GM19238 (cell line): ENCODE results near the gene UNC119.
A peak's percentile ranks its signal among the peaks of the same experiment; 100 is the strongest.
"Not testable (repeated sequence)": the region's sequence is repeated elsewhere in the genome, so short reads cannot be mapped to it uniquely, and the experiment has no call there.

ENCODE experiments used
- DNase-seq: peaks from one replicate; pipeline ENCODE4 v3.0.0; 2011; ENCODE audit warnings: low spot score; ENCODE audit not compliant: insufficient read length

Gene UNC119

GRCh38 chr17:28523186-28523585 is 29.2 kb downstream of the UNC119 start:
- no peak for DNase-seq

- not testable (repeated sequence) for DNase-seq
Measured at GRCh38 chr17:28522281-28522680, 30.1 kb downstream of the UNC119 start.

- DNase-seq, result no peak
Measured at GRCh38 chr17:28521311-28522085, 30.9 kb downstream of the UNC119 start.

GRCh38 chr17:28520687-28521086 is 31.7 kb downstream of the UNC119 start:
- no peak for DNase-seq

- DNase-seq, result no peak
Measured at GRCh38 chr17:28519236-28519635, 33.2 kb downstream of the UNC119 start.

- DNase-seq, result no peak
Measured at GRCh38 chr17:28518578-28518977, 33.8 kb downstream of the UNC119 start.

- no peak for DNase-seq
Measured at GRCh38 chr17:28518132-28518531, 34.3 kb downstream of the UNC119 start.

GRCh38 chr17:28515518-28515917 is 36.9 kb downstream of the UNC119 start:
- no peak for DNase-seq

GRCh38 chr17:28514561-28515002 is 37.8 kb downstream of the UNC119 start:
- no peak for DNase-seq

- no peak for DNase-seq
Measured at GRCh38 chr17:28513476-28513875, 38.9 kb downstream of the UNC119 start.

GRCh38 chr17:28511858-28512461 is 40.5 kb downstream of the UNC119 start:
- DNase-seq, result no peak

- no peak for DNase-seq
Measured at GRCh38 chr17:28509789-28510188, 42.6 kb downstream of the UNC119 start.

GRCh38 chr17:28508211-28508724 is 44.2 kb downstream of the UNC119 start:
- no peak for DNase-seq

GRCh38 chr17:28507567-28508203 is 44.7 kb downstream of the UNC119 start:
- no peak for DNase-seq

- no peak for DNase-seq
Measured at GRCh38 chr17:28506763-28507487, 45.5 kb downstream of the UNC119 start.

- no peak for DNase-seq
Measured at GRCh38 chr17:28505986-28506665, 46.3 kb downstream of the UNC119 start, which contains the start of gene FOXN1. Gene FOXN1, plus strand, starts transcription at chr17:28506348. Its CDS starts 17,622 bp downstream, at chr17:28523970.

GRCh38 chr17:28503420-28503819 is 49.0 kb downstream of the UNC119 start:
- DNase-seq, result no peak

- no peak for DNase-seq
Measured at GRCh38 chr17:28501421-28502284, 50.8 kb downstream of the UNC119 start.

- peak; percentile 78 for DNase-seq
Measured at GRCh38 chr17:28500712-28501379, 51.6 kb downstream of the UNC119 start.
